ENCODE results near the gene CDPF1. TPM values are rescaled to one million over a fixed set of nuclear protein-coding genes. Genes with fewer than 3 reads are reported as not detected.

Gene CDPF1
- total RNA-seq, 2 donors from 2014 or later: 16.2 to 20.6 TPM

- intact Hi-C loops (cut with DNase I): no loop called here
- H3K9me3 ChIP-seq: no peaks in the 10 kb centered on the region
- 87% methylated on average over 19 of the region's 19 CpGs for WGBS
- TF ChIP-seq CTCF (IDR thresholded peaks at IDR 0.05) (no peak), POLR2AphosphoS5 (IDR thresholded peaks at IDR 0.05) (no peak), POLR2A (IDR thresholded peaks at IDR 0.05) (no peak)
- no peaks in the 10 kb centered on the region for H3K27me3 ChIP-seq (replicated peaks; ENCODE audit: insufficient read depth)
- H3K4me3 ChIP-seq: no peak overlapping the region
- H3K27ac ChIP-seq: no peak overlapping the region
- peaks cover 0 to 31% of the 10 kb centered on the region in 2 donors for H3K36me3 ChIP-seq
- DNase-seq (ENCODE audit: low spot score): no peak
- H3K4me1 ChIP-seq (replicated peaks): no peaks in the 10 kb centered on the region
Observed at GRCh38 chr22:46280999-46281623, 31.0 kb upstream of the CDPF1 start.

GRCh38 chr22:46280063-46280817, 30.1 kb upstream of the CDPF1 start:
- Histone ChIP-seq H3K9me3 (no peaks in the 10 kb centered on the region), H3K4me1 (replicated peaks) (no peaks in the 10 kb centered on the region), H3K27ac (no peak overlapping the region), H3K36me3 (peaks cover 2 to 31% of the 10 kb centered on the region in 2 donors), H3K4me3 (no peak overlapping the region), H3K27me3 (replicated peaks; ENCODE audit: insufficient read depth) (no peaks in the 10 kb centered on the region)
- TF ChIP-seq POLR2A (IDR thresholded peaks at IDR 0.05): no peak
- no peak for TF ChIP-seq CTCF (IDR thresholded peaks at IDR 0.05)
- 67% methylated on average over 12 of the region's 12 CpGs for WGBS
- intact Hi-C loops (cut with DNase I): no loop called here
- DNase-seq (ENCODE audit: low spot score): no peak

- Histone ChIP-seq H3K27ac (no peak overlapping the region), H3K27me3 (replicated peaks; ENCODE audit: insufficient read depth) (no peaks in the 10 kb centered on the region), H3K4me3 (no peak overlapping the region), H3K9me3 (no peaks in the 10 kb centered on the region), H3K36me3 (peaks cover 2 to 31% of the 10 kb centered on the region in 2 donors), H3K4me1 (replicated peaks) (no peaks in the 10 kb centered on the region)
- no peak for TF ChIP-seq POLR2AphosphoS5 (IDR thresholded peaks at IDR 0.05)
- TF ChIP-seq POLR2A (IDR thresholded peaks at IDR 0.05): no peak
- no peak for TF ChIP-seq CTCF (IDR thresholded peaks at IDR 0.05)
- intact Hi-C loops (cut with DNase I): no loop called here
- WGBS: 92% methylated on average over 22 of the region's 22 CpGs
- DNase-seq (ENCODE audit: low spot score): no peak
Observed at GRCh38 chr22:46278656-46279645, 28.9 kb upstream of the CDPF1 start.

GRCh38 chr22:46276563-46276962, 26.5 kb upstream of the CDPF1 start:
- no peak overlapping the region for H3K27ac ChIP-seq
- H3K4me3 ChIP-seq: no peak overlapping the region
- H3K9me3 ChIP-seq: no peaks in the 10 kb centered on the region
- peaks cover 2 to 27% of the 10 kb centered on the region in 2 donors for H3K36me3 ChIP-seq
- intact Hi-C loops (cut with DNase I): no loop called here
- DNase-seq (ENCODE audit: low spot score): no peak
- no peaks in the 10 kb centered on the region for H3K4me1 ChIP-seq (replicated peaks)
- H3K27me3 ChIP-seq (replicated peaks; ENCODE audit: insufficient read depth): no peaks in the 10 kb centered on the region
- 93% methylated on average over 7 of the region's 7 CpGs for WGBS
- TF ChIP-seq POLR2AphosphoS5 (IDR thresholded peaks at IDR 0.05): no peak
- TF ChIP-seq POLR2A (IDR thresholded peaks at IDR 0.05): no peak
- TF ChIP-seq CTCF (IDR thresholded peaks at IDR 0.05): no peak

All from prostate gland (tissue), 2 donors.